NT2/D1 (cell line): ENCODE data around the gene CADPS2.

Source experiments
- DNase-seq: peaks from one replicate; pipeline ENCODE4 v3.0.0-alpha.2; 2011; ENCODE audit warnings: low read depth, low spot score
- H3K27me3 ChIP-seq: 2 replicates; pipeline ENCODE4 v1.6.0; 2011; ENCODE audit warnings: mild to moderate bottlenecking; ENCODE audit not compliant: insufficient read length, insufficient read depth
- H3K36me3 ChIP-seq: 2 replicates; pipeline ENCODE4 v1.6.1; 2011; ENCODE audit warnings: mild to moderate bottlenecking, low read length, mixed read lengths; ENCODE audit not compliant: insufficient read depth, insufficient read length
- H3K4me1 ChIP-seq: 2 replicates; pipeline ENCODE4 v1.5.1; 2011; ENCODE audit not compliant: insufficient read depth, insufficient read length
- H3K4me3 ChIP-seq: 2 replicates; pipeline ENCODE4 v1.5.1; 2011; ENCODE audit warnings: low read depth; ENCODE audit not compliant: insufficient read length
- H3K9ac ChIP-seq: 2 replicates; pipeline ENCODE4 v1.6.0; 2011; ENCODE audit warnings: low read depth; ENCODE audit not compliant: insufficient read length
- H3K9me3 ChIP-seq: 2 replicates; pipeline ENCODE4 v1.5.1; 2011; ENCODE audit warnings: mild to moderate bottlenecking, low read length; ENCODE audit not compliant: insufficient read depth
- SUZ12 ChIP-seq: IDR thresholded peaks from 2 replicates; pipeline ENCODE4 v1.6.1; 2011; ENCODE audit not compliant: insufficient read length, insufficient read depth; ENCODE audit errors: extremely low read depth
- YY1 ChIP-seq: IDR thresholded peaks from 2 replicates; pipeline ENCODE4 v1.6.1; 2011; ENCODE audit not compliant: insufficient read length, insufficient read depth
- ZNF274 ChIP-seq: IDR thresholded peaks from 2 replicates; pipeline ENCODE4 v1.6.1; 2011; ENCODE audit warnings: mild to moderate bottlenecking, low read depth, low read length

CADPS2 gene

DNA sequence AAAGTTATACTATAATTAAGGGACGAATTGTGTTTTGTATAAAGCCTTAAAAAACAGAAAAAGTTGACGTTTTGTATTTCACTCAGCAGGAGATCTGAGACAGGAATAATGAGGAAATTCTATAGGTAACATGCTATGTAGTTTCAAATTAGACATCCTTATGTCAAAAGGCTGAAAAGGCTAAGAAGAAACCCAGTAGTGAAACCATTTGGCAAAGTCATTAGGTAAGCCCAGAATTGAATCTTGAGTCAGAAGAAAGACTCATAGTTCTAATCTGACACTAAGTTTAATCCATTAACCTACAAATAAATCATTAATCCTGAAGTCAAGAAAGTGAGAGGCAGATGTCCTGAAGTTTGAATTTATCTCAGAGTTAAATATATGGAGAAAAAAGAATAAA lies 266.6 kb downstream of the CADPS2 start:
- no peak overlapping the region for H3K9ac ChIP-seq

DNA sequence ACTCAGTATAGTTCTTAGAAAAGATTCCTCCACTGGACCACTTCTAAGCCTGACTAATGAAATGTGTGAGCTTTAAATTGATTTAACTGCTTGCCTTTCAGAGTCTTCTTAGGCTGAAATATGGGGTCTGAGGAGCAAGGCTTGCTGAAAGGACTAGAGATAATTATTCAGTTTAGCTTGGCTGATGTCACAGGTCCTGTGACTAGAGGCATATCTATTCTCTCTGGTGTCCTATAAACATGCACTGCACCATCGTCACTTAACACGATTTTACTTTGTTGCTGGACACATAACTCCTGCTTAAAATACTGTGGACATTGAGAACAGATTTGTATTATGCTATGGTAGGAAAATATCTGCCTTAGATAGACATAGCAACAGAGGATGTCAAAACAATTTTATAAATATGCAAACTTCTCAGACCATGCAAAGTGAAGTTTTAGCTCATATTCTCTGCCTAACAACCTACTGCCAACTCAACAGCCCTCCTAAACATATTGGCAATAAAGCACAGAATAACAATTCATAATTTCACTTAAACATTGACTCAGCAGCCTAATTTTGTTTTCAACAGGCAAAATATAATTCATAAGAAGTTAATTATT lies 267.6 kb downstream of the CADPS2 start:
- H3K4me1 ChIP-seq: no peaks in the 10 kb centered on the region
- TF ChIP-seq ZNF274 (no peak), YY1 (no peak), SUZ12 (no peak)
- no peak overlapping the region for H3K9ac ChIP-seq
- no peaks in the 10 kb centered on the region for H3K36me3 ChIP-seq
- H3K4me3 ChIP-seq: no peak overlapping the region
- DNase-seq: no peak
- no peaks in the 10 kb centered on the region for H3K9me3 ChIP-seq
- H3K27me3 ChIP-seq: no peaks in the 10 kb centered on the region

More for the DNA sequence above, 266.6 kb downstream of the CADPS2 start:
- Histone ChIP-seq H3K36me3 (no peaks in the 10 kb centered on the region), H3K4me1 (no peaks in the 10 kb centered on the region), H3K4me3 (no peak overlapping the region), H3K27me3 (no peaks in the 10 kb centered on the region), H3K9me3 (no peaks in the 10 kb centered on the region)
- no peak for DNase-seq
- TF ChIP-seq YY1: no peak
- no peak for TF ChIP-seq SUZ12
- no peak for TF ChIP-seq ZNF274

DNA sequence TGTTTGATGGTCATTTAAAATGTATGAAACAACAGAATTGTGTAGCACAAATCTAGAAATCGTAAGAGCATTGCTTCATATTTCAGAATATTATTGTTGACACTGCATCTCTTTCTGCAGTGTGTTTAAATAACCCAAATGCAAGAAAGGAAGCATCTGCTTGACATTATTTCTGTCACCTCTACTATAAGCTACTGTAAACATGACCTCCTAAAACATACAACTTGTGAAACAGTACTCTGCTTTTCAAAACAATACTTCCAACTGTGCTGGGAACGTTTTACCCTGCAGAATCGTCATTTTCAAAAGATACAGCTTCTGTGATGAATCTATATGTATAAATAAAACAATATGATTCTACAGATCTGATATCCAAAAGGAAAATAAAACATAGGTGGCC lies 269.3 kb downstream of the CADPS2 start:
- Histone ChIP-seq H3K9ac (no peak overlapping the region), H3K27me3 (no peaks in the 10 kb centered on the region), H3K4me3 (no peak overlapping the region), H3K36me3 (no peaks in the 10 kb centered on the region), H3K9me3 (no peaks in the 10 kb centered on the region), H3K4me1 (no peaks in the 10 kb centered on the region)
- TF ChIP-seq YY1 (no peak), ZNF274 (no peak), SUZ12 (no peak)
- no peak for DNase-seq

DNA sequence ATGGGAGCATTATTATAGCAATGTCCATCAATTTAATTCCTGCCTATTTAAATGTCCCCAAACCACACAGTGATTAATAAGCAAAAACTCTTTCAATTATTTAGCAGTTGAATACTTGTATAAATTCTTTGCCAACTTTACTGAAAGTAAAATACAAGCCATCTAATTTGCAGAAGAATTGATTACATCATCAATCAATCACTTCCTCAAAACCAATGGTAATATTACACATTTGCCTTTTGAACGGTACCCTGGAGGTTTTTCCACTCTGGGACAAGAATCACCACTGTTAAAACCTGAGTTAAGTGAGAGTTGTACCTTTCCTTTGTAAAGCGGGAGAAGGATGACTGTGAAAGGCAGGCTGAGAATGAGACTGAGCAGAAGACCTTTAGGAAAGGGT lies 280.3 kb downstream of the CADPS2 start:
- no peak for DNase-seq
- Histone ChIP-seq H3K4me3 (no peak overlapping the region), H3K27me3 (no peaks in the 10 kb centered on the region), H3K9ac (no peak overlapping the region), H3K9me3 (no peaks in the 10 kb centered on the region), H3K4me1 (no peaks in the 10 kb centered on the region), H3K36me3 (no peaks in the 10 kb centered on the region)
- TF ChIP-seq ZNF274 (no peak), SUZ12 (no peak), YY1 (no peak)

DNA sequence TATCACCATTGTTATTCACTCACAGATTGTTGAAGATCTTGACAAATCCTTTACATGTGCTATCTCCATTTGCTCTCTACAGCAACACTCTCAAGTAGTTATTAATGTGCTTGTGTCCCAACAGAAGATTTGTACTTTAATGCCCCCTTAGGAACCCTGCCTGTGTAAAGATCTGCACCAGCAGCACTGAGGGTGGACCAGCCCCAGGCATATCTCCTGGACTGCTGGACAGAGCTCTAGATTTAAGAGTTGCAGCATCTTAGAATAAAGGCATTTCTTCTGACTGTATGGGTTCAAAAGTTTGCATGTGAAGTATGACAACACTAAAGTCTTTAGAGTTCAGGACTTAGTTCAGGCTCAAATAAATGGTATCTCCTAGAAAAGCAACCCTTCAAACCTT lies 282.0 kb downstream of the CADPS2 start:
- Histone ChIP-seq H3K36me3 (no peaks in the 10 kb centered on the region), H3K27me3 (no peaks in the 10 kb centered on the region), H3K9ac (no peak overlapping the region), H3K4me1 (no peaks in the 10 kb centered on the region), H3K4me3 (no peak overlapping the region), H3K9me3 (peaks cover under 1% of the 10 kb centered on the region; the same call in 1 of the 2 replicates)
- no peak for TF ChIP-seq ZNF274
- no peak for TF ChIP-seq YY1
- no peak for TF ChIP-seq SUZ12
- no peak for DNase-seq

DNA sequence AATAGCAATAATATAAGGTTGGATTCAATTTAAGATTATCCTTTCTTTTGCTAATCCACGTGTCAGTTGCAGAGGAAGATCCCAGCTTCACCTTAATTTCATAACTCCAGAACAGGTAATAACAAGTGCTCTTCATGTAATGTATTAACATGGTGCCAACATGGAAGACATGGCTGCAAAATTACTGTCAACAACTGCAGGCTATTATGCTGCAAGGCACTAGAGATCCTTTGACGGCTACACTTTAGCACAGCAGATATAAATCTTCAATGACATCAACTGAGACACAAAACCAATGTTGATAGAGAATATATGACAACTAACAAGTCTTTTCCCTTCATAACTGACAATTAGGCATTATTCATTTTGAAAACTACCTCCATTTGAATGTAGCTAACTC lies 283.5 kb downstream of the CADPS2 start:
- Histone ChIP-seq H3K9ac (no peak overlapping the region), H3K4me3 (no peak overlapping the region)

DNA sequence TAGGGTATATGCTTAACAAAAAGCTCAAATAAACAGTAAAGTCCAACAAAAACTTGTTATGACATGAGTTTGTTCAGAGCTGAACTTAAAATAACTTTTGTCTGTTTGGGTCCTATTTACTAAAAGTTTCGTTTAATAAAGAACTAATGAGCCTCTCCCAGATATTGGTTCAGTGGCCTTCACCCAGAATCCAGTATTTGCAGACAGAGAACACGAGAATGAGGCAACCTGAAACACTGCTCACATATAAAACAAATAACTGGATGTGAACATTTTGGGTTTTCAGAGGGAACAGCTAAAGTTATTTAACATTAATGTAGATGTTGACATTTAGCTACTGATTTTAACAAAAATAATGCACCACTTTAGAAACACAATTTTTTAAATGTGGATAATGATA lies 285.6 kb downstream of the CADPS2 start:
- no peaks in the 10 kb centered on the region for H3K4me1 ChIP-seq
- no peak overlapping the region for H3K4me3 ChIP-seq
- no peak overlapping the region for H3K9ac ChIP-seq
- TF ChIP-seq YY1 (no peak), SUZ12 (no peak), ZNF274 (no peak)
- peaks cover 9% of the 10 kb centered on the region; the same call in 1 of the 2 replicates for H3K9me3 ChIP-seq
- no peaks in the 10 kb centered on the region for H3K27me3 ChIP-seq
- no peaks in the 10 kb centered on the region for H3K36me3 ChIP-seq
- no peak for DNase-seq

More for the DNA sequence above, 283.5 kb downstream of the CADPS2 start:
- no peaks in the 10 kb centered on the region for H3K4me1 ChIP-seq
- no peaks in the 10 kb centered on the region for H3K36me3 ChIP-seq
- TF ChIP-seq SUZ12 (no peak), YY1 (no peak), ZNF274 (no peak)
- H3K9me3 ChIP-seq: peaks cover 9% of the 10 kb centered on the region; the same call in 1 of the 2 replicates
- no peak for DNase-seq
- no peaks in the 10 kb centered on the region for H3K27me3 ChIP-seq
